GM23338 (cell line): ENCODE results near the gene YPEL1. TPM values are rescaled to one million over a fixed set of nuclear protein-coding genes. Genes with fewer than 3 reads are reported as not detected.
A peak's percentile ranks its signal among the peaks of the same experiment; 100 is the strongest.

ENCODE experiments used
- ATAC-seq: fragments of 200-7000 bp; cut with Tn5 transposase; 3 replicates; pipeline ENCODE4 v1.9.1; 2020
- DNase-seq: peaks from one replicate; pipeline ENCODE4 v3.0.0-alpha.2; 2015; ENCODE audit warnings: low spot score
- H2AFZ ChIP-seq: fragments of 200-600 bp; sonication (generic); 2 replicates; pipeline ENCODE4 v1.8.0; 2016; ENCODE audit warnings: antibody characterized with exemption, mild to moderate bottlenecking, moderate library complexity
- H3F3A ChIP-seq: fragments of 200-600 bp; sonication (generic); replicated peaks from 2 replicates; pipeline ENCODE4 v1.8.0; 2017; ENCODE audit warnings: antibody characterized with exemption, mixed run types, low read depth
- H3K27ac ChIP-seq: fragments of 200-600 bp; sonication (generic); 2 replicates; pipeline ENCODE4 v1.6.1; 2016; ENCODE audit warnings: low read depth
- H3K27me3 ChIP-seq: fragments of 200-600 bp; sonication (generic); 2 replicates; pipeline ENCODE4 v1.8.0; 2016; ENCODE audit warnings: mild to moderate bottlenecking, mixed run types, moderate library complexity; ENCODE audit not compliant: insufficient read depth
- H3K36me3 ChIP-seq: fragments of 200-600 bp; sonication (generic); 2 replicates; pipeline ENCODE4 v1.8.0; 2016; ENCODE audit warnings: mild to moderate bottlenecking; ENCODE audit not compliant: insufficient read depth
- H3K4me1 ChIP-seq: fragments of 200-600 bp; sonication (generic); 2 replicates; pipeline ENCODE4 v1.8.0; 2016; ENCODE audit warnings: mild to moderate bottlenecking, moderate library complexity; ENCODE audit not compliant: insufficient read depth
- H3K4me2 ChIP-seq: fragments of 200-600 bp; sonication (generic); 2 replicates; pipeline ENCODE4 v1.7.1; 2017; ENCODE audit warnings: mixed run types
- H3K4me3 ChIP-seq: fragments of 200-600 bp; sonication (generic); 2 replicates; pipeline ENCODE4 v1.6.1; 2016; ENCODE audit warnings: mixed run types
- H3K79me2 ChIP-seq: fragments of 200-600 bp; sonication (generic); replicated peaks from 2 replicates; pipeline ENCODE4 v1.8.0; 2017; ENCODE audit warnings: mild to moderate bottlenecking; ENCODE audit not compliant: insufficient read depth
- H3K9me2 ChIP-seq: fragments of 200-600 bp; sonication (generic); 2 replicates; pipeline ENCODE4 v1.8.0; 2017; ENCODE audit not compliant: insufficient read depth
- H4K20me1 ChIP-seq: fragments of 200-600 bp; sonication (generic); replicated peaks from 2 replicates; pipeline ENCODE4 v1.8.0; 2017; ENCODE audit warnings: mild to moderate bottlenecking; ENCODE audit not compliant: insufficient read depth
- H3K27ac Mint-ChIP-seq: 2 replicates; pipeline ENCODE4 v1.8.0; 2020; ENCODE audit warnings: inconsistent platforms, mild to moderate bottlenecking, moderate library complexity, mixed read lengths
- H3K27me3 Mint-ChIP-seq: 3 replicates; pipeline ENCODE4 v1.8.0; 2022; ENCODE audit warnings: low read depth, mild to moderate bottlenecking, moderate library complexity, mixed read lengths, inconsistent platforms; ENCODE audit not compliant: insufficient read depth, poor library complexity
- H3K36me3 Mint-ChIP-seq: 3 replicates; pipeline ENCODE4 v1.8.0; 2021; ENCODE audit warnings: low read depth, mild to moderate bottlenecking, inconsistent platforms, moderate library complexity, mixed read lengths
- H3K4me1 Mint-ChIP-seq: 3 replicates; pipeline ENCODE4 v1.8.0; 2020; ENCODE audit warnings: mild to moderate bottlenecking, inconsistent platforms, mixed read lengths
- H3K4me3 Mint-ChIP-seq: 3 replicates; pipeline ENCODE4 v1.8.0; 2021; ENCODE audit warnings: moderate library complexity, mild to moderate bottlenecking, inconsistent platforms, mixed read lengths
- H3K9me3 Mint-ChIP-seq: 3 replicates; pipeline ENCODE4 v1.8.0; 2020; ENCODE audit warnings: moderate library complexity, mild to moderate bottlenecking, inconsistent platforms, mixed read lengths
- CREB1 ChIP-seq: fragments of 250-450 bp; sonication (Bioruptor Pico); IDR thresholded peaks from 2 replicates; pipeline ENCODE4 v1.5.0; 2020; ENCODE audit warnings: low read depth, mild to moderate bottlenecking, moderate library complexity
- CTCF ChIP-seq, 2 experiments: fragments of 200-600 bp in 1 of 2; sonication (generic) in 1 of 2; conservative IDR thresholded peaks; 2 replicates each; pipeline versions ENCODE4 v1.5.1 to v1.6.1; 2016 to 2017; ENCODE audit warnings: antibody characterized with exemption in 2 of 2, low read depth in 2 of 2, mild to moderate bottlenecking in 2 of 2, moderate library complexity in 1 of 2
- ETS1 ChIP-seq: IDR thresholded peaks from 2 replicates; pipeline ENCODE4 v1.6.1; 2016; ENCODE audit warnings: antibody characterized with exemption
- EZH2 ChIP-seq: fragments of 200-600 bp; sonication (generic); IDR thresholded peaks from one replicate; pipeline ENCODE4 v1.8.0; 2017; ENCODE audit warnings: antibody characterized with exemption, mild to moderate bottlenecking, low read depth; ENCODE audit not compliant: unreplicated experiment
- EZH2phosphoT487 ChIP-seq: fragments of 200-600 bp; sonication (generic); IDR thresholded peaks from one replicate; pipeline ENCODE4 v1.8.1; 2018; ENCODE audit warnings: antibody characterized with exemption; ENCODE audit not compliant: unreplicated experiment
- JUNB ChIP-seq: IDR thresholded peaks from one replicate; pipeline ENCODE4 v1.6.1; 2016; ENCODE audit warnings: antibody characterized with exemption; ENCODE audit not compliant: unreplicated experiment
- NANOG ChIP-seq: IDR thresholded peaks from 2 replicates; pipeline ENCODE4 v1.6.1; 2016; ENCODE audit warnings: antibody characterized with exemption, borderline replicate concordance
- POLR2AphosphoS5 ChIP-seq: IDR thresholded peaks from 2 replicates; pipeline ENCODE4 v1.6.1; 2016; ENCODE audit warnings: antibody characterized with exemption, low read depth
- ZNF114 ChIP-seq: fragments of 250-450 bp; sonication (Bioruptor Pico); IDR thresholded peaks from 2 replicates; pipeline ENCODE4 v1.5.0; 2020; ENCODE audit warnings: mild to moderate bottlenecking, moderate library complexity
- ZNF331 ChIP-seq: fragments of 250-450 bp; sonication (Bioruptor Pico); IDR thresholded peaks from 2 replicates; pipeline ENCODE4 v1.5.0; 2020; ENCODE audit warnings: low read depth, mild to moderate bottlenecking, moderate library complexity
- ZNF462 ChIP-seq: fragments of 250-450 bp; sonication (Bioruptor Pico); IDR thresholded peaks from 2 replicates; pipeline ENCODE4 v1.5.0; 2020; ENCODE audit warnings: mild to moderate bottlenecking, moderate library complexity
- long read RNA-seq: library from polyadenylated mRNA; unstranded; transcript quantifications from one replicate; pipeline ENCODE4 v2.0.0, GENCODE V29; 2020; ENCODE audit not compliant: unreplicated experiment
- polyA plus RNA-seq: library from polyadenylated mRNA; unstranded; fragments of >200 nt; fragmentation: Nextera tagmentation; extraction: Ambion mirVana; gene quantifications from 2 replicates; pipeline ENCODE4 v1.2.1, GENCODE V29; 2016
- total RNA-seq: library from RNA; depleted of rRNA; stranded (reverse); fragments of >200 nt; shearing (Covaris generic); gene quantifications from 2 replicates; pipeline ENCODE4 v1.2.3, GENCODE V29; 2014; rRNA removed

The YPEL1 gene
- total RNA-seq (5.5 and 6.0 TPM in 2 replicates), polyA plus RNA-seq (4.4 and 4.9 TPM in 2 replicates)
- long read RNA-seq, full-length matches to known transcripts, result 2 of 6 reads
- long read RNA-seq, partial matches to known transcripts, result 1 of 6 reads
- long read RNA-seq, other reads (novel, unspliced or antisense), result 3 of 6 reads

GRCh38 chr22:21735200-21736083, at the start of gene YPEL1:
TSS of gene YPEL1 (minus strand) at chr22:21735794. CDS start at chr22:21710744, 25,050 bp downstream.
- Mint-ChIP-seq H3K4me3 (peak within 1 kb of the TSS; percentile 91), H3K4me1 (peaks cover 16% of the 10 kb centered on the region), H3K27me3 (peaks cover 24% of the 10 kb centered on the region), H3K9me3 (no peaks in the 10 kb centered on the region), H3K36me3 (no peaks in the 10 kb centered on the region; the same call in 2 of the 3 replicates), H3K27ac (peak within 1 kb of the TSS; percentile 92)
- Histone ChIP-seq H3K4me2 (peak within 1 kb of the TSS; percentile 100), H2AFZ (peak within 1 kb of the TSS; percentile 99), H3K27ac (peak within 1 kb of the TSS; percentile 75; the same call in 1 of the 2 replicates), H3K4me1 (peaks cover 14% of the 10 kb centered on the region), H3K27me3 (peaks cover 30% of the 10 kb centered on the region), H3F3A (peaks cover 3% of the 10 kb centered on the region), H4K20me1 (no peaks in the 10 kb centered on the region), H3K36me3 (no peaks in the 10 kb centered on the region), H3K79me2 (no peaks in the 10 kb centered on the region), H3K4me3 (peak within 1 kb of the TSS; percentile 97), H3K9me2 (no peaks in the 10 kb centered on the region)
- peak; percentile 52; the same call in 1 of the 2 replicates for TF ChIP-seq POLR2AphosphoS5
- TF ChIP-seq ZNF114 (CRISPR knock-in tag), result no peak
- TF ChIP-seq ZNF331 (CRISPR knock-in tag), result no peak
- DNase-seq (peak; percentile 97), ATAC-seq (peak; percentile 93)

GRCh38 chr22:21780259-21780658, 44.7 kb upstream of the YPEL1 start:
- Histone ChIP-seq H3K36me3 (no peaks in the 10 kb centered on the region), H4K20me1 (peaks cover 19% of the 10 kb centered on the region), H2AFZ (no peak overlapping the region), H3F3A (no peaks in the 10 kb centered on the region), H3K27me3 (no peaks in the 10 kb centered on the region), H3K4me3 (no peak overlapping the region), H3K4me1 (no peaks in the 10 kb centered on the region), H3K79me2 (no peaks in the 10 kb centered on the region; the same call in 1 of the 2 replicates), H3K9me2 (no peaks in the 10 kb centered on the region), H3K4me2 (no peak overlapping the region), H3K27ac (0 out of 2 replicates have a peak overlapping the region, but pooled peaks have one; percentile 39)
- no peak overlapping the region for H3K27ac Mint-ChIP-seq
- H3K27me3 Mint-ChIP-seq, result peaks cover 4% of the 10 kb centered on the region
- no peak for ATAC-seq
- no peaks in the 10 kb centered on the region for H3K4me1 Mint-ChIP-seq
- H3K9me3 Mint-ChIP-seq, result no peaks in the 10 kb centered on the region
- DNase-seq, result no peak
- no peak overlapping the region for H3K4me3 Mint-ChIP-seq
- peaks cover 28% of the 10 kb centered on the region for H3K36me3 Mint-ChIP-seq
- TF ChIP-seq CTCF (conservative IDR thresholded peaks at IDR 0.05; ENCODE audit: low read depth in 2 of 2) (no peak), ETS1 (no peak), EZH2 (no peak), POLR2AphosphoS5 (no peak), ZNF114 (CRISPR knock-in tag) (no peak), NANOG (no peak), CREB1 (no peak), EZH2phosphoT487 (no peak), JUNB (no peak), ZNF462 (CRISPR knock-in tag) (no peak)
